HG03066 (cell line): ENCODE results near the gene MAP3K5.
"Not testable (repeated sequence)": the region's sequence is repeated elsewhere in the genome, so short reads cannot be mapped to it uniquely, and the experiment has no call there.

Experiments used
- ATAC-seq: cut with Tn5 transposase; IDR thresholded peaks from one replicate; pipeline ENCODE4 v1.9.1; 2021; ENCODE audit warnings: low read depth; ENCODE audit not compliant: unreplicated experiment

The MAP3K5 gene

DNA sequence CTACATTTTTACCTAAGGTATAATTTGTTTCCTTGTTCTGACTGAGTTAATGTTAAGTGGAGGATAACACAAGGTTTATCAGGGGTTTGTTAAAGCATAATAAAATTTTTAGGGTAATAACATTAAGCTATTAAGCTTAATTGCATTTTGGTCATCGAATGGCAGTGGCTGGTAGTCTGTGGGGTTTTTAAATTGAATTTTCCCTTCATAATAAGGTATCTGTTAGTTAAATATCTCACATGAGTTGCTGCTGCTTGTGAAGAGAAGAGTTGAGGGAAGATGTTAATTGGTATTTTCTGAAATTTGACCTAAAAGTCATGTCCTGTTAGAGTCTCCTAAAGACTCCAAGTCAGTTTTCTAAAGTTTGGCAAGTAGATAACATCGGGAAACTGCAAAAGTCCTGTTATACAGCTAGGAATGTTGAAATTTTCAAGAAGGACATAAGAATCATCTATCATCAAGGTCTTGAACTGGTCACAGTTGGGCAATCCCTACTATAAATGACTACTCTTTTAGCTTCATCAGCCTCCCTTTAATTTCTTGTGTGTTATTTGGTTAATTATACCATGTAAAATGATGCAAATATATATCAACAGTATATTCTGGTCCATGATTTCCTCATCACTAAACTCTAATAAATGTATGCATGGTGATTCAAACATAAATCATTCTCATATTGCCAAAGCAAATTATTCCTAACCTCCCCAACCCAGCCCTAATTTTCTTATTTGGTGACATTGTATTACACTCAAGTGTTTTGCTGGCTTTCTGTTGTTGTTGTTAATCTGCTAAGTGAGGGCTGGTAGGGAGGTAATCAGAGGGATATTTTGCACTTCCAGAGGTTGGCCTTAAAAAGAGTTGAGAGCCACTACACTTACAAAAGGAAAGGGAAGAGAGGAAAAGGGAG lies 64.0 kb downstream of the MAP3K5 start:
- ATAC-seq = no peak

DNA sequence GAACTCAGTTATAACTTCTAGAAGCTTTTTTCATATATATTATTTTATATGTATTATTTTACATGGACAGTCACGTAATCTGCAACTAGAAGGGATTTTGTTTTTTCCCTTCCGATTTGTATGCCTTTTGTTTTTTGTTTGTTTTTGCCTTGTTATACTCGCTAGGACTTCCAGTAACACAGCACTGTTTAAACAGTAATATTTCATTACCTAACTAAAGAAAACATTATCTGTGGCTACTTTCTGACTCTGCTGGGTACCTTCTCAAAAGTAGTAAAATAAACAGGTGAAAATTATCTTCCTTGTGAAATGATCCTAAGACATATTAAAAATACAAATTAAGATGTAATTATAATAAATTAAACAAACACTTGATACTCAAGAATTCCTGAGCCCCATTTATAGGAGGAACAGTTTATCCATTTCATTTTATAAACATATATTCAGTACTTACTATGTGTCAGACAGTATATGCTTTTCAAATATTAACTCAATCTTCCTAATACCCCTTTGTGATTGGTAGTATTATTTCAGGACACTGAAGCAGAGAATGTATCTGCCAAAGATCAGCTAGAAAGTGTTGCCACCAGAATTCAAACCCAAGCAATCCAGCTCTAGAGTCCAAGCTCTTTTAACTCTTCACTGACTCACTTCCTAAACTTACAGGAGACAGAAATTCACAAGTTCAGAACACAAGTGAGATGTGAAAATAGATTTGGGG lies 65.3 kb downstream of the MAP3K5 start:
- ATAC-seq = no peak

DNA sequence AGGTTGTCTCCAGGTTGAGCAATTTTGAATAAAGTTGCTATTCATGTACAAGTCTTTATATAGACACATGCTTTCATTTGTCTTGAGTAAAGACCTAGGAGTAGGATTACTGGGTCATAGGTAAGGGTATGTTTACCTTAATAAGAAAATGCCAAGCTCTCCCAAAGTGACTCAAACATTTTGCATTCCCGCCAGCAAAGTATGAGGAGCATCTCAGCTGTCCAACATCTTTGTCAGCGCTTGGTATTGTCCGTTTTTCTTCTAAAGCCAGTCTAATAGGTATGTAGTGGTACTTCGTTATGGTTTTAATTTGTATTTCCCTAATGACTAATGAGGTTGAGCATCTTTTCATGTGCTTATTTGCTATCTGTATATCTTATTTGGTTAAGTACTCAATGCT lies 67.2 kb downstream of the MAP3K5 start:
- no peak for ATAC-seq

DNA sequence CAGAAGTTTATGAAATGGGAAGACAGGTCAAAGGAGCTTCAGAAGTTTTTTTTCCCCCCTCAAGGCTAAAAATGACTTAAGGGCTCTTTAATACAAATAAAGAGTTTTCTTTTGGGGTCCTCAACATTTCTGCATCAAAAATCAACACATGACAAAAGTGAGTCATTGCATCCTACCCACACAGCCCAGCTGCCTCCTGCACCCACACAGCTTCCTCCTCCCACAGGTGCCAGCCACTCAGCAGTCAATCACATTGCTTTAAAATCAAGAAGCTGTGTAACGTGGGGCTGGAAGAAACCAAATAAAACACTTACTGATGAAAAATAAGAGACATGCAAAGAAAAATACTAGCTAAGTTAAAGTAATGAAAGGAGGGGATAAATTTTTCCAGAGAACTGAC lies 68.5 kb downstream of the MAP3K5 start:
- ATAC-seq = no peak

DNA sequence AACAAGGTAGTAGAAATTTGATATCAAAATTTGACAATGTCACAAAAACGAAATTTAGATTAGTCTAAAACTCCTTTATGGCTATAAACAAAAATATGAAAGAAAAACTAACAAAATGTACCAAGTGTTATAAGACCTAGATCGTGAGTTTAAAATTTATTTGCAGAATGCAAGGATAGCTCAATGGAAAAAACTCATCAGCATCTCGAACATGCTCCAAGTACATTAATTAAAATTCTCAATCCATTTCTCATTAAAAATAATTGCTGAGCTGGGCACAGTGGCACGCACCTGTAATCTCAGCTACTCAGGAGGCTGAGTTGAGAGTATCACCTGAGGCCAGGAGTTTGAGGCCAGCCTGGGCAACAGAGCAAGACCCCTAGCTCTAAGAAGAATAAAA lies 70.8 kb downstream of the MAP3K5 start:
- ATAC-seq = no peak

DNA sequence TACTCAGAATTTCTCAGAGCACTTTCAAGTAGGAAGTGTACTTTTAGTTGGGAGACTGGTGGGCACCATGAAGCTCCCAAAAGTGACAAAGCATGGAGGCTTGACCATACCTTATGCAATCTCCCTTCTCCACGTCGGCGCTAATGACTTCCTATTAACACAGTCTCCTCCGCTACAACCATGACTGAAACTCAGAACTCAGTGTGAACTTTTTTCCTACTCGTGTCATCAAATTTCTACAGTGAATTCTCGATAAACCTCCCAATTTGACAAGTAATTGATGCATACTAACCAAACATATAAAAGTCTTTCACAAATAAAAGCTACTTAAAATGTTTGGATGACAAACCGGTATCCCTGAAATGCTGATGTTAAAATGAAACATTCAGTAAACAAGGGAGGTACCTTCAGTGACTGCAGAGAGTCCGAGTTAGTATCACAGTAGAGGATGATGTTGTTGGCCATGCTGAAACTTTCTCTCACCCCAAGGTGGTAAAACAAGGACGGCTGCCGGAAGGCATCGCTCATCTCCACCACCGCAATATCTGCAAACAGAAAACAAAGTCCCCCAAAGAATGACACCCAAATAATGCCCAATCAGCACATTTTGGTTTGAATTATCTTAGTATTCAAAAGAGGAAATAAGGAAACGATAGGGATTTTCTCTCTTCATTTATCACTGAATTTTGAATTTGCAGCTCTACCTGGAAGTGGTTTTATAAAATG lies 72.1 kb downstream of the MAP3K5 start:
- ATAC-seq = peak; percentile 51

DNA sequence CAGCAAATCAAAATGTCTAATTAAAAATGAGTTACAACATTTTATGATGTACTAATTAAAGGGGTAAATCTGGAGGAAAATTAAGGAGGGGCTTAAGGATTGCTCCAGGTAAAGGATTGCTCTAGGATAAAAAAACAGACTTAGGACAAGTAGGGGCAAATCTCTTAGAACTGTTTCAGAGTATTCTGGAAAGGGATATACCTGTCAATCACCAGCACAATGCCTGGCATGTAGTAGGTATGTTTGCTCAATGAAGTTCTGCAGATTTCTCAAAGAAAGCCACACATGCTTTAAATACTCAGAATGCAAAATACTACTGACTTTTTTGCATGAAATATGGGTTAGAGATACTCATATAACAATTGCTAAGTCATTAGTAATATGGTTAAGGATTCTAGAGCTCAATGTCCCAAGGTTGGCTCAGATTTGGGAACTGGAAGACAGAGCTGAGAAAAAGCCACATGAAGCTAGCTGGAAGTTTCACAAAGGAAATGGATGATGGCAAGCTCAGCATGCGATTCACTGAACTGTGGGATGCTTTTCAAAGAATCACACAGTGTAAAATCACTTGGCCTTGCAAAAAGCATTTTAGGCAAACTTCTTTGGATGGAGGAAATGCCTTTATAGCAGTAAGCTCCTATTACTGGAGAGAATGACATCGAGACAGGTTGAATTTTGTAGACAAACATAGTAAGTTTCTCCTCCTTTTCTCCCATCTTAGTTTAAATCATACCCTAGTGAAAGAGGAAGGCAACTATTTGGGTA lies 72.8 kb downstream of the MAP3K5 start:
- ATAC-seq = peak; percentile 42

DNA sequence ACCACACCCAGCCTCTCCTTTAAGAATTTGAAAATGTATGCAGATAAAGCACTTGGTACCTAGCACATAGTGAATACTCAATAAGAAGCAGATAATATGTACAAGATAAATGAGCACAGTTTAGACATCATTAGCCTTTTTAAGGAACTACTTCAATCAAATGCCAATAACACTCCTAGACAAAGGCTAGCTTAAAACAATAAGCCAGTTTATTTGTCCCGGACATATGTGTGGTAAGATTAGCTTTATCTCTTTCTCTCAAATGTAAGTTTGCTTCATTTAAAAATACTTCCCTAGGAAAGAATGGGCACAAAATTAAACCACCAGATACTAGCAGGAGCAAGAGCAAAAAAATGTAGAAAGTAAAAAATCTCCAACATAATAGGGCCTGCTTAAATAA lies 73.8 kb downstream of the MAP3K5 start:
- ATAC-seq = no peak

DNA sequence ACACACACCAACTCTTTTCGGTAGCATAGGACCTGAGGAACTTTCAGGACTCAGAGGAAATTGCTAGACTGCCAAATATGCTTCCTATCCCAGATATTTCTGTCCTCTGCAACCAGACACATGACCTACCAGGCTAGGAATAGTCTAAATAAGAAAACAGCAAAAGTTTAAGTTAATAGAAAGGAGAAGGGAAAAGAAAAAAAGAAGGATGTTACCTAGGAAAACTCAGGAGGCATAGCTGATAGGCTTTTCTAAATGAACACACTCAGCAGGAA lies 74.6 kb downstream of the MAP3K5 start:
- peak; percentile 5 for ATAC-seq

DNA sequence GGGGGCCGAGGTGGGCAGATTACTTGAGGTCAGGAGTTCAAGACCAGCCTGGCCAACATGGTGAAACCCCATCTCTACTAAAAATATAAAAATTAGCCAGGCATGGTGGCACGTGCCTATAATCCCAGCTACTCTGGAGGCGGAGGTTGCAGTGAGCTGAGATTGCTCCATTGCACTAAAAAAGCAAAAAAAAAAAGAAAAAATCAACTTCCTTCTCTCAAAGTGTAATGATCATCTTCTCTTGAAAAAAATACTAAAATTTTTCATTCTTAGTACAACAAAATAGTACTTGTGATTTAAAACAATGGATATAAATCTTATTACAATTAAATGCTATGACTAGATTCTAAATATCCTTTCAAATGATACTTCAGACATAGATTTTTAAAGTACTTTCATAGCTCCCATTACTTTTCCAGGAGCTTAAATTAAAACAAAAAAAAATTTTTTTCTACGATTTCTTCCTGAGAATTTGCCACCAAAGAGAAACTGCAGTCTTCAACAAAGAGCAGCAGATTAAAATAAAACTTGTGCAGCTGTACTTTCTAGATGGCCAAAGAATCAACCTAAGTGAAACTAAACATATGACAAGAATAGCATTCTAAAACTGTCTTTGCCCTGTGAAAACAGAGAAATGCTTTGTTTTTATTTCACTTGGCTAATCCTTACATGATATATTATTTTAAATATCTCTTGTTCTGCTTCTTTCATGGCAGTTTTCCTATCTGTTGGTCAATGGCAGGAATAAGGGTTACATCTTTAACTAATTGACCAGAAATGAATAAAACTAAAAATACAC lies 75.2 kb downstream of the MAP3K5 start:
- peak; percentile 49 for ATAC-seq

DNA sequence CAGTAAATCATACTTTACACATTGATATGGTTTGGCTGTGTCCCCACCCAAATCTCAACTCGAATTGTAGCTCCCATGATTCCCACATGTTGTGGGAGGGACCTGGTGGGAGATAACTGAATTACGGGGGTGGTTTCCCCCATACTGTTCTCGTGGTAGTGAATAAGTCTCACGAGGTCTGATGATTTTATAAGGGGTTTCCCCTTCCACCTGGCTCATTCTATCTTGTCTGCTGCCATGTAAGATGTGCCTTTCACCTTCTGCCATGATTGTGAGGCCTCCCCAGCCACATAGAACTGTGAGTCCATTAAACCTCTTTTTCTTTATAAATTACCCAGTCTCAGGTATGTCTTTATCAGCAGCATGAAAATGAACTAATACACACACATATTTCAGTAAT lies 79.6 kb downstream of the MAP3K5 start:
- not testable (repeated sequence) for ATAC-seq

DNA sequence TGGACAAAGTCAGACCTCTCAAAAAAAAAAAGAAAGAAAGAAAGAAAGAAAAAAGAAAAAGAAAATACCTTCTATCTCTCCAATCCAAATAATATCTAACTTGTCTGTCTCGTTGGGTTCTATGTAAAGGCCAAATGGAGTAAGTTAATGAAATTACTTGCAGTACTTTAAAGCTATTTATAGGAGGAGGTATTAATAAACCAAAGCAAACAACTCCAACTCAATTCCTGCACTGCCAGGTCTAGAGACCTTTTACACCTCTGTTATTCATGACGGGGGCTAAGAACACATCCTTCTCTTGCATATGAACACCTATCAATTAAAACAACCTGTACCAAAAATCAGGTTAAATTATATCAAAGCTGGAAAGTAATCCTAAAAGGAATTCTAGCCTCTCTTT lies 80.6 kb downstream of the MAP3K5 start:
- ATAC-seq = no peak

DNA sequence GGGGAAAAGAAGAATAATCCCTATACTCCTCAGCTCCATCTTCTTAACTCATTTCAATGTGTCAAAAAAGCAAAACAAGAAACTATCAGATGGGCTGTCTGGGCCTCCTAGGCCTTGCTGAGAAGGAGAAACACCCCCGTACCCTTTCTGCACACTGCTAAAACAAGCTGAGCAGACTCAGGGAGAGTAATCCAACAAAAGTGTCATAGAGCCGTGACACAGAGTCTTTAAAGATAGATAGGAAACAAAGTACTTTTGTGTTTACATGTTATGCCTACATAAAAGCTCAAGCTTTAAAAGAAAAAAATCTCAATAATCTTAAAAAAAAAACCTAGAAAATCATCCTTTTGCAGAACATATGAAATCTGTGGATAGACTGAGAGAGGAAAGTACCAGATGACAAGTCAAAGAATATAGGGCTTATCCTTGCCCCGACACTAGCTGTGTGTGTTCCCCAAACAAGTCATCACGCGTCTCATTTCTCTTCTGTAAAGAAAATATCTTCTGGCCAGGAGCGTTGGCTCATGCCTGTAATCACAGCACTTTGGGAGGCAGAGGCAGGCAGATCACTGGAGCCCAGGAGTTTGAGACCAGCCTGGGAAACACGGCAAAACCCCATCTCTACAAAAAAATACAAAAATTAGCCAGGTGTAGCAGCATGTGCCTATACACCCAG lies 81.3 kb downstream of the MAP3K5 start:
- no peak for ATAC-seq

DNA sequence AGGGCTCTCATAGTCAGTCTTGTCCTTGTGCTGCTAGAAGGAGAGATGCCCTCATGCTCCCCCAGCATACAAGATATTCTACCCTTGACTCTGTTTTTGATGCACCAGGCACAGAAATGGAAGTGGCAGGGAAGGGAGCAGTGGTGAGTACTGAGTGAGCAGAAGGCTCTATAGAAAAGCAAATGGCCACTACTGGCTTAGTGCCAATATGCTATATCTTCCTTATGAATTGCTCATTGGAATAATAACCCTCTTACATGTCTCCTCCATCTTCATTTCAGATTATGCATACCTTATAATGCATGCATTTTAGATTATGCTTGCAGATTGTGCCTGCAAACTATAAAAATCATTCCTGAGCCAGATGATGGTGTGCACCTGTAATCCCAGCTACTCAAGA lies 82.8 kb downstream of the MAP3K5 start:
- ATAC-seq = no peak

DNA sequence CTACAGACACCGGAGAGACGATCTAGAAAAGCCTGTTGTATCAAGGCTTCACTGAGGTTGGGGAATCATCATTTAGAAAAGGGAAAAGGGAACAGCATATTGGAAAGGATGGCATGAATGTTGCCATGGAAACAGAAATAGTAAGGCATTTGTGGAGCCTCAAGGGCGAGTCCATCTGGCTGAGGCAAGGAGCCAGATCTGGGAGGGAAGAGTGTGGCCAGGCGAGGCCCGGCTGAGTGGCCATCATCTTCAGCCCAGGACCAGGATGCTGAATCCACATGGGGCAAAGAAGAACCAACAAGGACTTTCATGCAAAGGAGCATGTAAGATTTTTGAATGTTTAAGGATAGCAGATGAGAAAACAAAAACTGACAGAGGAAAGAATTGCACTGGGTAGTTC lies 85.8 kb downstream of the MAP3K5 start:
- no peak for ATAC-seq

DNA sequence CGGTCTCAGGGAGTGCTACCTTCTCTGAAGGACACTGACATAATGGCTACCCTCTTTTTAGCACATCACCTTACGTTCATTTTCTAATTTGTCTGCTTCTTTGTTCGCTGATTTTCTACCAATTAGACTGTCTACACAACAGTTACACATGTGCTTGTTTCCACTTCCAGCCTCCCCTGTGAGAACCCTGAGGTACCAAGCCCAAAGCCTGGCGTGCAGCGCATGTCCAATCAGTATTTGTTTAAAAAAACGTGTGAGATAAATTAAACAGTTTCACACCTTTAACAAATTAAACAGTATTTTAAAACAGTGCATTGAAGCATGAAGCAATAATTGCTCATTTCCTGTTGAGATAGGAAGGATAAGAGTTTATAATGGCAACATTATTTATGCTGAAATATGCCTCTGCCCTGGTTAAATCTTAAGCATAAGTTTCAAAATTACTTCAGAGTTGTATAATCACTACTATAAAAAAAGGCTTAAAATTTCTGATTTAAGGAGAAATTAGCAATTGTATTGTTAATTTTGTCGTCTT lies 88.9 kb downstream of the MAP3K5 start:
- no peak for ATAC-seq

DNA sequence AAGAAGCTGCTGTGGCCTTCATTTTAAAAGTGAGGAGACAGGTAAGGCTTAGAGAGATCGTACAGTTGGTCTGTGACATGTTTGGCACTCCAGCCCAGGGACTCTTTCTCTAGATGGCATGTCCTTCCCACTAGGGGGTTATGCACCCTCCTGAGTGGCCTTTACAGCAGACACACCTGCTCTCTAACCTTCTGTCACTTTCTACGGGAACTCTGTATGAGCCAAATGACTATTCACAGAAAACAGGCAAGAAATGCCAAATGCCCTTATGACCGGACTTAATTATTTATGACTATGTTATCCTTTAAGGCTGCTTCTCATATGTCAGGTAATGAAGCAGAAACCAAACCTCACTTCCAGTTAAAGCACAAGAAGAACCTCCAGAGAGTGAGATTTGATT lies 91.2 kb downstream of the MAP3K5 start:
- ATAC-seq = no peak

DNA sequence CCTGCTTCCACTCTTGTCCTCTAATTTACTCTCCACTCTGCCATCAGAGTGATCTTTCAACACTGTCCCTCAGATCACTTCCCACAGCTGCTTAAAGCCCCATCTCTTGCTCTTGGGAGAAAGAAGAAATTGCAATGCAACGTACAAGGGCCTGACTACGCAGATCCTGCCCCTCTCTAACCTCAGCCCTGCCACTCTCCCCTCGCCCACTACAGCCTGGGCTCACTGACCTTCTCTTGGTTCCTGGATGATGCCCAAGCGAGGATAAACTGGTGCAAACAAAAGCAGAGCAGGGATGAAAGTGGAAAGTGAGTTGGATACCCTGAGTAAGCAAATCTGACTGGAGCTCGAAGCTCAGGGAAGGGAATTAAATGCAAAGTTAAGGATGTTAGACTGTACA lies 92.9 kb downstream of the MAP3K5 start:
- no peak for ATAC-seq

DNA sequence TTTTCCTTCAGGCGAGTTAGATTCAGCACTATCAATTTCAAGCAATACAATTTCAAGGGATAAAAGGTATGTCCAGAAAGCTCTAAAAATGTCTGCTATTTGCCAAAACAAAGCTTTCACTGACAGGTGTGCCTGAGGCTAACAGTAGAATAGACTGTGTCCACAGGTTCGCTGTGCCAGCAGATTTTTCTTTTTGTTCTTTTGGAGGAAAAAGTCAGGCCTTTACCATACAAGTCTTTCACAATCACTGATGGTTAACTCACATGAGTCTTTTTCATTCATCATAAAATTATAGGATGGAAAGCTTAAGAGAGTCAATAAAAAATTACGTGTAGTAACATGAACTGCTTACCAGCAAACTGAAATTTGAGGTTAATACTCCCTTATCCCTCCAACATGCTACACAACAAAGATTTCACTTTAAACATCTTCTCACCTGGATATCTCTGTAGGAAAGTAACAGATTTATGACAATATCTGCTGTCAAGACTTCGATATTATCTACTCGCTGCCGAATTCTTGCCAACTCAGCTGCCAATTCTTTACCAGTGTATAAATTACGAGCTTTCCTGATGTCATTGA lies 95.4 kb downstream of the MAP3K5 start:
- ATAC-seq = no peak
